H1 (cell line): Measurements from ENCODE around the gene TTC3. TPM values are rescaled to one million over a fixed set of nuclear protein-coding genes. Genes with fewer than 3 reads are reported as not detected.

Experiments used
- CHD7 ChIP-seq: fragments of 300-600 bp; sonication (generic); IDR thresholded peaks from 2 replicates; pipeline ENCODE4 v1.7.1; 2012; ENCODE audit warnings: low read length, moderate library complexity, mild to moderate bottlenecking, inconsistent platforms; ENCODE audit not compliant: insufficient replicate concordance
- CTBP2 ChIP-seq: IDR thresholded peaks from 2 replicates; pipeline ENCODE4 v1.7.0; 2011; ENCODE audit warnings: borderline replicate concordance, mild to moderate bottlenecking, moderate library complexity, mixed read lengths, low read length; ENCODE audit not compliant: insufficient read depth, insufficient read length
- E2F6 ChIP-seq: IDR thresholded peaks from 2 replicates; pipeline ENCODE4 v1.6.1; 2012; ENCODE audit warnings: inconsistent platforms
- NANOG ChIP-seq: IDR thresholded peaks from 2 replicates; pipeline ENCODE4 v1.6.1; 2011; ENCODE audit warnings: low read length, low read depth, mild to moderate bottlenecking, inconsistent platforms; ENCODE audit not compliant: insufficient read depth, poor library complexity, severe bottlenecking
- POLR2AphosphoS5 ChIP-seq: IDR thresholded peaks from 2 replicates; pipeline ENCODE4 v1.6.1; 2011; ENCODE audit warnings: low read depth, low read length
- RAD21 ChIP-seq, 2 experiments: IDR thresholded peaks in 1 of 2; conservative IDR thresholded peaks in 1 of 2; 2 replicates each; pipeline ENCODE4 v1.6.1; 2011; ENCODE audit warnings: low read depth in 2 of 2, low read length in 2 of 2, improper control_type of control experiment in 1 of 2, inconsistent platforms in 1 of 2, mild to moderate bottlenecking in 1 of 2, moderate library complexity in 1 of 2
- SIRT6 ChIP-seq: IDR thresholded peaks from one replicate; pipeline ENCODE4 v1.7.1; 2012; ENCODE audit warnings: low read length, inconsistent platforms
- SP2 ChIP-seq: IDR thresholded peaks from 2 replicates; pipeline ENCODE4 v1.6.1; 2012; ENCODE audit warnings: mild to moderate bottlenecking, low read length, inconsistent platforms
- TCF12 ChIP-seq: IDR thresholded peaks from 2 replicates; pipeline ENCODE4 v1.6.1; 2011; ENCODE audit warnings: low read depth, mild to moderate bottlenecking, low read length
- polyA plus RNA-seq, 7 experiments: library from polyadenylated mRNA; depleted of rRNA in 3 of 7; stranded (reverse) in 5 of 7; unstranded in 2 of 7; fragments of >200 nt in 5 of 7; fragments of 200-250 nt in 2 of 7; gene quantifications; 1 replicate in 5 of 7; 2 replicates in 1 of 7; 4 replicates in 1 of 7; pipeline versions ENCODE4 v1.2.1 to v1.2.3, GENCODE V29; 2011 to 2013; ENCODE audit warnings: missing spikeins in 2 of 7, mixed read lengths in 2 of 7
- total RNA-seq: library from RNA; stranded (reverse); fragmentation: NEBNext Ultra II Directional; extraction: Animal tissue kit (Norgen Biotek cat#: 25700); gene quantifications from 2 replicates; pipeline ENCODE4 v1.2.1, GENCODE V29; 2021

Gene TTC3
- total and polyA plus RNA-seq, 2 of the 8 experiments (the other 6 are each of a cell fraction or from before 2014, with no cell fraction given) = 11.0 to 36.2 TPM

- no peak for TF ChIP-seq CHD7
- TF ChIP-seq SIRT6 = no peak
- no peak for TF ChIP-seq TCF12
- TF ChIP-seq NANOG = no peak
- no peak for TF ChIP-seq CTBP2
- TF ChIP-seq E2F6 = peak; percentile 27; the same call in 1 of the 2 replicates
- no peak for TF ChIP-seq SP2
- no peak; the same call in 1 of the 2 replicates for TF ChIP-seq POLR2AphosphoS5
- no peak for TF ChIP-seq RAD21 (IDR thresholded peaks at IDR 0.05 in 1 of 2, conservative IDR thresholded peaks at IDR 0.05 in 1 of 2; ENCODE audit: low read depth in 2 of 2, low read length in 2 of 2)
Measured at GRCh38 chr21:37072274-37072987, 623 bp upstream of the TTC3 start (continued).
